ENCODE data around the gene ART5. TPM values are rescaled to one million over a fixed set of nuclear protein-coding genes. Genes with fewer than 3 reads are reported as not detected.

Gene ART5
- total and polyA plus RNA-seq, 2 experiments from 2014 or later = 44.9 to 58.7 TPM

- no peak for DNase-seq (ENCODE audit: low read depth in 1 of 2, low spot score in 1 of 2)
- H3K9me3 ChIP-seq (ENCODE audit: low read depth) = no peaks in the 10 kb centered on the region
Observed at GRCh38 chr11:3615998-3616397, 25.8 kb downstream of the ART5 start.

GRCh38 chr11:3614742-3615171 lies 27.0 kb downstream of the ART5 start:
- Histone ChIP-seq H3K4me1 (ENCODE audit: low read depth) (peaks cover 8% of the 10 kb centered on the region), H3K27ac (no peak overlapping the region)

More at GRCh38 chr11:3615998-3616397, 25.8 kb downstream of the ART5 start:
- Histone ChIP-seq H3K27me3 (no peaks in the 10 kb centered on the region), H3K27ac (no peak overlapping the region), H3K4me1 (ENCODE audit: low read depth) (peaks cover 8% of the 10 kb centered on the region), H3K36me3 (no peaks in the 10 kb centered on the region), H3K4me3 (no peak overlapping the region)
- TF ChIP-seq CTCF (IDR thresholded peaks at IDR 0.05; ENCODE audit: low read depth, low read length) = no peak

GRCh38 chr11:3613998-3614741 lies 27.6 kb downstream of the ART5 start:
- no peak for TF ChIP-seq CTCF (IDR thresholded peaks at IDR 0.05; ENCODE audit: low read depth, low read length)
- Histone ChIP-seq H3K27me3 (no peaks in the 10 kb centered on the region), H3K9me3 (ENCODE audit: low read depth) (no peaks in the 10 kb centered on the region), H3K27ac (no peak overlapping the region), H3K4me1 (ENCODE audit: low read depth) (peaks cover 8% of the 10 kb centered on the region), H3K36me3 (no peaks in the 10 kb centered on the region), H3K4me3 (no peak overlapping the region)
- DNase-seq (ENCODE audit: low read depth in 1 of 2, low spot score in 1 of 2) = no peak

More at GRCh38 chr11:3614742-3615171, 27.0 kb downstream of the ART5 start:
- Histone ChIP-seq H3K9me3 (ENCODE audit: low read depth) (no peaks in the 10 kb centered on the region), H3K4me3 (no peak overlapping the region), H3K36me3 (no peaks in the 10 kb centered on the region), H3K27me3 (no peaks in the 10 kb centered on the region)
- no peak for DNase-seq (ENCODE audit: low read depth in 1 of 2, low spot score in 1 of 2)
- no peak for TF ChIP-seq CTCF (IDR thresholded peaks at IDR 0.05; ENCODE audit: low read depth, low read length)

GRCh38 chr11:3611976-3612678 lies 29.7 kb downstream of the ART5 start:
- Histone ChIP-seq H3K27me3 (no peaks in the 10 kb centered on the region), H3K4me1 (ENCODE audit: low read depth) (peaks cover 8% of the 10 kb centered on the region), H3K4me3 (no peak overlapping the region), H3K36me3 (no peaks in the 10 kb centered on the region), H3K27ac (no peak overlapping the region), H3K9me3 (ENCODE audit: low read depth) (no peaks in the 10 kb centered on the region)
- no peak for DNase-seq (ENCODE audit: low read depth in 1 of 2, low spot score in 1 of 2)
- TF ChIP-seq CTCF (IDR thresholded peaks at IDR 0.05; ENCODE audit: low read depth, low read length) = no peak

GRCh38 chr11:3610846-3611245 lies 30.9 kb downstream of the ART5 start:
- Histone ChIP-seq H3K4me1 (ENCODE audit: low read depth) (peaks cover 8% of the 10 kb centered on the region), H3K27ac (no peak overlapping the region), H3K4me3 (no peak overlapping the region), H3K36me3 (no peaks in the 10 kb centered on the region), H3K9me3 (ENCODE audit: low read depth) (no peaks in the 10 kb centered on the region), H3K27me3 (no peaks in the 10 kb centered on the region)
- TF ChIP-seq CTCF (IDR thresholded peaks at IDR 0.05; ENCODE audit: low read depth, low read length) = no peak
- no peak for DNase-seq (ENCODE audit: low read depth in 1 of 2, low spot score in 1 of 2)

Measured in cardiac muscle cell (in vitro differentiated cells and primary cell).